MCF 10A (cell line): ENCODE results near the gene RRAGC. TPM values are rescaled to one million over a fixed set of nuclear protein-coding genes. Genes with fewer than 3 reads are reported as not detected.

Experiments
- BruUV-seq: library from RNA; stranded (reverse); fragments of 400-500 nt; replicated peaks from 2 replicates; lab custom pipeline; 2021; lab: Mats Ljungman, UMichigan
- CTCF ChIA-PET: fragments of 300-600 bp; sonication (Branson Sonifier 250); formaldehyde crosslinking; extraction: SDS; loops from one replicate; lab custom pipeline; 2021; ENCODE audit warnings: antibody characterized with exemption, inconsistent platforms; lab: Yijun Ruan, JAX
- POLR2A ChIA-PET: fragments of 300-600, 350-650 bp; sonication (Branson Sonifier 250); formaldehyde crosslinking; extraction: SDS; loops from one replicate; lab custom pipeline; 2020; ENCODE audit warnings: antibody characterized with exemption, inconsistent platforms; lab: Yijun Ruan, JAX
- DNase-seq: peaks from one replicate; pipeline ENCODE4 v3.0.0-alpha.2; 2018; ENCODE audit not compliant: unreplicated experiment
- H3K27ac Mint-ChIP-seq: one replicate; pipeline ENCODE4 v1.8.0; 2022; ENCODE audit warnings: mild to moderate bottlenecking, low read depth, mixed read lengths; ENCODE audit not compliant: unreplicated experiment
- H3K27me3 Mint-ChIP-seq: one replicate; pipeline ENCODE4 v1.8.0; 2022; ENCODE audit warnings: mixed read lengths; ENCODE audit not compliant: insufficient read depth, unreplicated experiment
- H3K36me3 Mint-ChIP-seq: one replicate; pipeline ENCODE4 v1.8.0; 2022; ENCODE audit warnings: mild to moderate bottlenecking, moderate library complexity, mixed read lengths; ENCODE audit not compliant: insufficient read depth, unreplicated experiment
- H3K4me1 Mint-ChIP-seq: one replicate; pipeline ENCODE4 v1.8.0; 2022; ENCODE audit warnings: mixed read lengths; ENCODE audit not compliant: insufficient read depth, unreplicated experiment
- H3K4me3 Mint-ChIP-seq: one replicate; pipeline ENCODE4 v1.8.0; 2022; ENCODE audit warnings: mild to moderate bottlenecking, moderate library complexity, mixed read lengths; ENCODE audit not compliant: unreplicated experiment
- H3K9me3 Mint-ChIP-seq: one replicate; pipeline ENCODE4 v1.8.0; 2022; ENCODE audit warnings: mixed read lengths; ENCODE audit not compliant: unreplicated experiment
- intact Hi-C: fragments of 100-400 bp; cut with micrococcal nuclease; formaldehyde crosslinking; loops from 2 replicates; pipeline ENCODE4 v1.14.1; 2022
- total RNA-seq: library from RNA; stranded (reverse); gene quantifications from 2 replicates; pipeline ENCODE4 v1.2.3, GENCODE V29; 2022
- TF ChIP-seq, protein P1 (sequence below): fragments of 200-600 bp; IDR thresholded peaks from one replicate; pipeline ENCODE4 v1.8.0; 2022; ENCODE audit warnings: antibody characterized with exemption, mild to moderate bottlenecking; ENCODE audit not compliant: unreplicated experiment

Gene RRAGC
- total RNA-seq, 1 experiment from 2014 or later: 23.3 TPM

DNA sequence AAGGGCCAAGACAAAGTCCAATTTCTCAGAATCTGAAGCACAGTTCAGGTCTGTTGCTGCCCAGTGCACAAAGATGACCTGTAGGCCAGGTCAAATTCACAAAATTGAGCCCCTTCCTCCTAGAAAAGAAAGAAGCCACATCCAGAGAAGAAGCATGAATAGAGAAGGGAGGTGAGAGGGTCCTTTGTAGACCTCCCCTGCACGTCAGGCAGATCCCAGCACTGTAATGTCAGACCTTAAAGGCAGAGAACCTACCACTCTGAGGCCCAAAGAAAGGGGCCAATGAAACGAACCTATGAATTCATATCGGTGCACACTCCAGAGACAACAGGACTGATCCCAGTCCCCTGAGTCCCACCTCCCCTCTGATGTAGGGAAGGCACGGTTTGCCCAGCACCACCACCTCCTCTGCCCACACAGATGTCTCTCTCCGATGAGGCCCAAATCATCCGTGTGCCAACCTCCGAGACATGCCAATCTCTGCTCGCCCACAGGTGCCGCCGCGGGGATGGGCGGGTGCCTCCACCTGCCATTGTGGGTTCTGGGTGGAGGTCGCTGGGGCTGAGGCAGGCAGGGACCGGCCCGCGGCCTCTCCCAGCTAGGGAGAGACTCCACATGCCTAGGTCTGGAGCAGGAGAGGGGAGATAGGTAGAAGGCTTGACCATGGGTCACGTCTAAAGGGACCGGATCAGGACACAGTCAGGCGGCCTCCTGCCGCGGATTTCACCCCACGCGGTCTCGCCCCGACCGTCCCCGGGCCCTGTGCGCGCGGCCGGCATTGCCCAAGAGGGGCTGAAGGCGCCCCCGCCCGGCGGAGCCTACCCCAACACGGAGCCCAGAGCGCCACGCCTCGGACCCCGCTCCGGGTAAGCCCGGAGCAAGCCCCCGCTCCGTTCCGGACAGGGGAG, 42.1 kb downstream of the RRAGC start:
- Mint-ChIP-seq H3K4me3 (no peak overlapping the region), H3K27ac (no peak overlapping the region), H3K36me3 (no peaks in the 10 kb centered on the region), H3K27me3 (peaks cover 14% of the 10 kb centered on the region), H3K4me1 (no peaks in the 10 kb centered on the region), H3K9me3 (no peaks in the 10 kb centered on the region)
- intact Hi-C loops: no loop called here
- TF ChIP-seq, protein P1, sequence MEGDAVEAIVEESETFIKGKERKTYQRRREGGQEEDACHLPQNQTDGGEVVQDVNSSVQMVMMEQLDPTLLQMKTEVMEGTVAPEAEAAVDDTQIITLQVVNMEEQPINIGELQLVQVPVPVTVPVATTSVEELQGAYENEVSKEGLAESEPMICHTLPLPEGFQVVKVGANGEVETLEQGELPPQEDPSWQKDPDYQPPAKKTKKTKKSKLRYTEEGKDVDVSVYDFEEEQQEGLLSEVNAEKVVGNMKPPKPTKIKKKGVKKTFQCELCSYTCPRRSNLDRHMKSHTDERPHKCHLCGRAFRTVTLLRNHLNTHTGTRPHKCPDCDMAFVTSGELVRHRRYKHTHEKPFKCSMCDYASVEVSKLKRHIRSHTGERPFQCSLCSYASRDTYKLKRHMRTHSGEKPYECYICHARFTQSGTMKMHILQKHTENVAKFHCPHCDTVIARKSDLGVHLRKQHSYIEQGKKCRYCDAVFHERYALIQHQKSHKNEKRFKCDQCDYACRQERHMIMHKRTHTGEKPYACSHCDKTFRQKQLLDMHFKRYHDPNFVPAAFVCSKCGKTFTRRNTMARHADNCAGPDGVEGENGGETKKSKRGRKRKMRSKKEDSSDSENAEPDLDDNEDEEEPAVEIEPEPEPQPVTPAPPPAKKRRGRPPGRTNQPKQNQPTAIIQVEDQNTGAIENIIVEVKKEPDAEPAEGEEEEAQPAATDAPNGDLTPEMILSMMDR: no peak
- no TSS peak for BruUV-seq
- no peak for DNase-seq
- ChIA-PET CTCF (interaction anchor here (0.6 to 7.1 kb wide), 11 partner anchors 20 to 1002 kb away, joined by 3 to 32 read pairs (median 3); no protein-coding TSS in a partner anchor), POLR2A (no interaction called here)

GRCh38 chr1:38815903-38816627, 43.5 kb downstream of the RRAGC start:
- no peaks in the 10 kb centered on the region for H3K36me3 Mint-ChIP-seq
- H3K27ac Mint-ChIP-seq: no peak overlapping the region
- no peak overlapping the region for H3K4me3 Mint-ChIP-seq
- intact Hi-C loops: no loop called here
- H3K4me1 Mint-ChIP-seq: no peaks in the 10 kb centered on the region
- peaks cover 29% of the 10 kb centered on the region for H3K27me3 Mint-ChIP-seq
- DNase-seq: no peak
- BruUV-seq: no TSS peak
- ChIA-PET CTCF (interaction anchor here (0.6 to 7.1 kb wide), 3 partner anchors 190 to 790 kb away, joined by 3 to 32 read pairs (median 3); no protein-coding TSS in a partner anchor), POLR2A (no interaction called here)
- TF ChIP-seq, protein P1: no peak
- H3K9me3 Mint-ChIP-seq: no peaks in the 10 kb centered on the region

DNA sequence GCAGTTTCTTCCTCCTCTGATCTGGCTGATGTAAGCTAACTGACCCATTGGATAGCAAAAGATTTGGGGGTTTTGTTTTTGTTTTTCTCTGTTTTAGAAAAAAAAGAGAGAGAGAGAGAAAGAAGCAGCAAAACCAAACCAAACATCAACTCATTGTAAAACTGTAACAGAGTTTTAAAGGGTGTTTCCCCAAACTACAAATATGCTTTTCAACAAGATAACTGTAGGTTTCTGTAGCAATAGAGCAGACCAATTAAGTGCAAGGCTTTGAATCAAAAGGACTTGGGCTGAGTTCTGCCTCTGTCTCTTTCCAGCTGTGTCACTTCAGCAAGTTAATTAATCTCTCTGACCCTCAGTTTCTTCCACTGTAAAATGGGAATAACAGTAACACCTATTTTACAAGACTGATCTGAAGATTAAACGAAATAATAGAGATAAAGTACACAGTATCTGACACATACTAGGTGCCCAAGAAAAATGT, 44.5 kb downstream of the RRAGC start:
- H3K4me1 Mint-ChIP-seq: no peaks in the 10 kb centered on the region
- TF ChIP-seq, protein P1: no peak
- H3K27me3 Mint-ChIP-seq: peaks cover 39% of the 10 kb centered on the region
- no peaks in the 10 kb centered on the region for H3K9me3 Mint-ChIP-seq
- DNase-seq: no peak
- no TSS peak for BruUV-seq
- intact Hi-C loops: no loop called here
- no peaks in the 10 kb centered on the region for H3K36me3 Mint-ChIP-seq
- ChIA-PET POLR2A (no interaction called here), CTCF (interaction anchor here (0.6 to 7.1 kb wide), 3 partner anchors 556 to 788 kb away, joined by 3 to 32 read pairs (median 3); no protein-coding TSS in a partner anchor)
- H3K27ac Mint-ChIP-seq: no peak overlapping the region
- no peak overlapping the region for H3K4me3 Mint-ChIP-seq
